Breast epithelium (tissue), 3 donors: ENCODE results near the gene COL5A1.

Source experiments
- POLR2A ChIP-seq: fragments of 450-650 bp; IDR thresholded peaks from one replicate; pipeline ENCODE4 v1.6.1; 2016; ENCODE audit warnings: antibody characterized with exemption, mild to moderate bottlenecking, moderate library complexity
- POLR2AphosphoS5 ChIP-seq, 3 donors: sonication (generic); formaldehyde crosslinking; IDR thresholded peaks; one replicate each; pipeline ENCODE4 v1.6.1; 2017; ENCODE audit warnings: antibody characterized with exemption in 3 of 3
- TF ChIP-seq, protein P1 (sequence below), 3 donors: fragments of 450-650 bp; IDR thresholded peaks; one replicate each; pipeline ENCODE4 v1.5.1; 2016 to 2017; ENCODE audit warnings: antibody characterized with exemption in 3 of 3, mild to moderate bottlenecking in 3 of 3, moderate library complexity in 3 of 3

DNA sequence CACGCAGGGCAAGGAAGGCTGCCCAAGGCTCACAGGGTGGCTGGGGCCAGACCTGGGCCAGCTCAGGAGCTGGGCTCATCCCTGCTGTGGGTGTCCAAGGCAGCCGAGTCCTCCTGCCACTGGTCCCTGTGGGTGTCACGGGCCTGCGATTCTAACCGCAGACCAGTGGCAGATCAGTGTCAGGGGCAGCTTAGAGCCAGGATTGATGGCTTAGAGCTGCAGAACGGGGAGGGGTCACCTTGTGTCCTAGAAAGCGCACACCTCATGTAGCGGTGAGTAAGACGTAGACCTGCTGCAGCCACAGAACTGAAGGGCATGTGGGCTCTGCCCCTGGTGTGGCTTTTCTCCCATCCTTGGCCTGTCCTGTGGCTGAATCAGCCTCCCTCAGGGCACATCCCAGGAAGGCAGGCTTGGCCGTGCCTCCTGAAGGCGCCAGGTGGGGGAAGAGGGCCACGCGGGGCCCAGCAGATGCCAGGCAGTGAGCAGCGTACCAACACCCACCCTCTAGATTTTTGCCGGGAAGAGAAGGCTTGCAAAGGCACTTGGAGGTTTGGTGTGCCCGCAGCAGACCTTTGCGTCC lies 160.7 kb downstream of the COL5A1 start:
- TF ChIP-seq, protein P1, sequence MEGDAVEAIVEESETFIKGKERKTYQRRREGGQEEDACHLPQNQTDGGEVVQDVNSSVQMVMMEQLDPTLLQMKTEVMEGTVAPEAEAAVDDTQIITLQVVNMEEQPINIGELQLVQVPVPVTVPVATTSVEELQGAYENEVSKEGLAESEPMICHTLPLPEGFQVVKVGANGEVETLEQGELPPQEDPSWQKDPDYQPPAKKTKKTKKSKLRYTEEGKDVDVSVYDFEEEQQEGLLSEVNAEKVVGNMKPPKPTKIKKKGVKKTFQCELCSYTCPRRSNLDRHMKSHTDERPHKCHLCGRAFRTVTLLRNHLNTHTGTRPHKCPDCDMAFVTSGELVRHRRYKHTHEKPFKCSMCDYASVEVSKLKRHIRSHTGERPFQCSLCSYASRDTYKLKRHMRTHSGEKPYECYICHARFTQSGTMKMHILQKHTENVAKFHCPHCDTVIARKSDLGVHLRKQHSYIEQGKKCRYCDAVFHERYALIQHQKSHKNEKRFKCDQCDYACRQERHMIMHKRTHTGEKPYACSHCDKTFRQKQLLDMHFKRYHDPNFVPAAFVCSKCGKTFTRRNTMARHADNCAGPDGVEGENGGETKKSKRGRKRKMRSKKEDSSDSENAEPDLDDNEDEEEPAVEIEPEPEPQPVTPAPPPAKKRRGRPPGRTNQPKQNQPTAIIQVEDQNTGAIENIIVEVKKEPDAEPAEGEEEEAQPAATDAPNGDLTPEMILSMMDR (IDR thresholded peaks at IDR 0.05), result no peak
- no peak for TF ChIP-seq POLR2A
- TF ChIP-seq POLR2AphosphoS5 (IDR thresholded peaks at IDR 0.05), result no peak
